GM23248 (cell line): ENCODE data around the gene MSRB2.

Experiments used
- EZH2 ChIP-seq: fragments of 200-600 bp; sonication (generic); IDR thresholded peaks from 2 replicates; pipeline ENCODE4 v1.6.1; 2018; ENCODE audit warnings: antibody characterized with exemption, mild to moderate bottlenecking; ENCODE audit not compliant: insufficient read depth, poor library complexity, severe bottlenecking
- EZH2phosphoT487 ChIP-seq: fragments of 200-600 bp; sonication (generic); IDR thresholded peaks from 2 replicates; pipeline ENCODE4 v1.6.1; 2018; ENCODE audit warnings: antibody characterized with exemption, moderate library complexity, mild to moderate bottlenecking, low read depth; ENCODE audit not compliant: insufficient read depth

DNA sequence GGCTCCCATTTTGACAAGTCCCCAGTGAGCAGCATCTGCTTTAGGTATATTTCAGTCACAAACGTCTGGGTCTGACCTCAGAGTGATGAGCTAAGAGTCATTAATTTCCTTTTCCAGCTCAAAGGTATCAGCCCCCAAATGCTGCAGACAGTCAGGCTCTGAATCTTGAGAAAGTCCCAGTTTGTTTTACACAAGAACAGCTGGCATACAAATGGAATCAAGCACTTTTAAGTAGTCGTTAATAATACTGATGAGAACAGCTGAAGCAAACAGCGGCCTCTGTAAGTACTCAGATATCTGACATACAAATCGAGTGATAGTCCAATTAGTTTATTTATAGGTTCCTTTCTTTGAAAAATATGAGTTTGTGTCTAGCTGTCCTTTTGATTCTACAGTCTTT, 49.4 kb upstream of the MSRB2 start:
- TF ChIP-seq EZH2 (no peak), EZH2phosphoT487 (no peak)
